Activated CD4-positive, alpha-beta T cell treated with anti-CD3 and anti-CD28 coated beads, Interleukin-2, amount 10 ng/mL, durations not matched to agents 24 days and 14 days (primary cell): ENCODE measurements around the gene RPL19. TPM values are rescaled to one million over a fixed set of nuclear protein-coding genes. Genes with fewer than 3 reads are reported as not detected.

Experiments
- DNase-seq: peaks from one replicate; pipeline ENCODE4 v3.0.0; 2022
- H3K27ac Mint-ChIP-seq: one replicate; pipeline ENCODE4 v1.8.0; 2022; ENCODE audit warnings: mild to moderate bottlenecking, mixed read lengths
- H3K27me3 Mint-ChIP-seq: one replicate; pipeline ENCODE4 v1.8.0; 2022; ENCODE audit warnings: mixed read lengths
- H3K36me3 Mint-ChIP-seq: one replicate; pipeline ENCODE4 v1.8.0; 2022; ENCODE audit warnings: low read depth, mild to moderate bottlenecking, mixed read lengths
- H3K4me1 Mint-ChIP-seq: one replicate; pipeline ENCODE4 v1.8.0; 2021; ENCODE audit warnings: mixed read lengths
- H3K4me3 Mint-ChIP-seq: one replicate; pipeline ENCODE4 v1.8.0; 2022; ENCODE audit warnings: mild to moderate bottlenecking, moderate library complexity, mixed read lengths
- H3K9me3 Mint-ChIP-seq: one replicate; pipeline ENCODE4 v1.8.0; 2021; ENCODE audit warnings: mixed read lengths
- intact Hi-C: fragments of 100-400 bp; cut with micrococcal nuclease; formaldehyde crosslinking; loops from one replicate; pipeline ENCODE4 v1.15.1; 2023
- total RNA-seq: library from RNA; stranded (reverse); gene quantifications from 2 replicates; pipeline ENCODE4 v1.2.3, GENCODE V29; 2022

RPL19 gene
- total RNA-seq, 1 donor from 2014 or later, result 2,301 TPM

DNA sequence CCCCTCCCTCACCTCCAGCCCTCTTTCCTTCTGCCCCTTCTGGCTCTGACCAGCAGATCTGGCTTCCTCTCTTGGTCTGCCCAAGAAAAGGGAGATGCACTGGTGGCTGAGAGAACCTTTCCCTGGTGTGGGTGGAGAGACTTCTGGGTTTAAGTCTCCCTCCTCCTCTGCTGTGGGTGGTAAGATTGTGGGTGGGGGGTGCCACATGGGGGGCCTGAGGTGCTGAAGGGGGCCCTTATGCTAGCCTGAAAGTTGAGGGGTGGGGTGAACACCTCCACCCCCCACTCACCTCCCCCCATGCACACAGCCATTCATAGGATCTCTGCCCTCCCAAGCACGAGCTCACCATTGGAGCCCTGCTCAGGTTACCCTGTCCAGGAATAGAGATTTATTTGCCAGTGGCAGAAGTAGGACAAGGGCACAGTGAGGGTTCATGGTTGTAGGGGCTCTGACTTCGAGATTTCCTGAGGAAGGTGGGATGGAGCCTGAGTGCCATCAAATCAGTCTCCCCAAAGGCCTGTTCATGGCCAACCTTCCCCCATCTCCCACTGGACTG is 27.4 kb downstream of the RPL19 start:
- Mint-ChIP-seq H3K9me3 (no peaks in the 10 kb centered on the region), H3K27me3 (peaks cover 58% of the 10 kb centered on the region), H3K4me1 (peaks cover 10% of the 10 kb centered on the region), H3K36me3 (no peaks in the 10 kb centered on the region), H3K4me3 (no peak overlapping the region), H3K27ac (no peak overlapping the region)
- intact Hi-C loops, result no loop called here
- DNase-seq, result no peak

DNA sequence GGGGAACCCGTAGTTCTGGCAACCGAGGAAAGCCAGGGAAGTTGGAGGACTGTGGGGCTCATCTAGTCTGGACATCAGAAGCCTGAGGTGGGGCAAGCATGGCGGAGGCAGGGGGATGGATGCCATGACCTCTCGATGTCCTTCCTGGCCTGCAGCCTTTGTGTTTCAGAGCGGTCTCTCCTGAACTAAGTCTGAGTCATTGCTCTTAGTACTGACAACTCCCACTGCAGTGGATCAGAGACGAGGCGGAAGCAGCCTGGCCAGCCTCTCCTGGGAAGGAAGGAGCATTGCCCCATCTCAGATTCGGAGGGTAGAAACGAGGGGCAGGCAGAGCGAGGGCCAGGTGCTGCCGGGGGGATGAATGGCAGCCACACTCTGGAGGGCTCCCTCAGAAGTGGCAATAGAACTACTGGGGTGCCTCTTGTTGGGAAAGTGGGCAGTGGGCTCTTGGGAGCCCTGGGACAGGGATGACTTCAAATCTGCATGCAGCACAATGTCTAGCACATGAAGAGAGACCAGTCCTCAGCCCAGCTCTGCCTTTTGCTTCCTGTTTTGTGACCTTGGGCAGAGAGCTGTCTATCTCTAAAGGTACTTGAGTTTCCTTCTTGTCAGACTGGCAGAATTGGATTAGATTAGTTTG is 29.3 kb downstream of the RPL19 start:
- DNase-seq, result no peak
- H3K4me1 Mint-ChIP-seq, result peaks cover 10% of the 10 kb centered on the region
- no peaks in the 10 kb centered on the region for H3K36me3 Mint-ChIP-seq
- no peaks in the 10 kb centered on the region for H3K9me3 Mint-ChIP-seq
- H3K27ac Mint-ChIP-seq, result no peak overlapping the region
- H3K27me3 Mint-ChIP-seq, result peaks cover 42% of the 10 kb centered on the region
- no peak overlapping the region for H3K4me3 Mint-ChIP-seq
- intact Hi-C loops, result no loop called here

DNA sequence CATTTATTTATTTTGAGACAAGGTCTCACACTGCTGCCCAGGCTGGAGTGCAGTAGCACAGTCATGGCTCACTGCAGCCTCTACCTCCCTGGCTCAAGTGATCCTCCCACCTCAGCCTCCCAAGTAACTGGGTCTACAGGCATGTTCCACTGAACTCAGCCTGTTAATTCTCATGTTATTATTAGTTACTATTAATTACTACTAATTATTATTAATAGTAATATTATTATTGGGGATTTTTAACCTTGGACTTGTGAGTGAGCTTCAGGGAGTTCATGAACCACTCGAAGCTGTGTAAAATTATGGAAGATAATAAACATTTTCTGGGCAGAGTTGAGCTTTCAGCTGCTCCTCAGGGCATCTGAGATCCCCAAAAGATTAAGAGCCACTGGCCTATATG is 30.3 kb downstream of the RPL19 start:
- Mint-ChIP-seq H3K4me3 (no peak overlapping the region), H3K36me3 (no peaks in the 10 kb centered on the region), H3K27ac (no peak overlapping the region), H3K27me3 (peaks cover 40% of the 10 kb centered on the region), H3K4me1 (peaks cover 10% of the 10 kb centered on the region), H3K9me3 (no peaks in the 10 kb centered on the region)
- no peak for DNase-seq
- intact Hi-C loops, result no loop called here

DNA sequence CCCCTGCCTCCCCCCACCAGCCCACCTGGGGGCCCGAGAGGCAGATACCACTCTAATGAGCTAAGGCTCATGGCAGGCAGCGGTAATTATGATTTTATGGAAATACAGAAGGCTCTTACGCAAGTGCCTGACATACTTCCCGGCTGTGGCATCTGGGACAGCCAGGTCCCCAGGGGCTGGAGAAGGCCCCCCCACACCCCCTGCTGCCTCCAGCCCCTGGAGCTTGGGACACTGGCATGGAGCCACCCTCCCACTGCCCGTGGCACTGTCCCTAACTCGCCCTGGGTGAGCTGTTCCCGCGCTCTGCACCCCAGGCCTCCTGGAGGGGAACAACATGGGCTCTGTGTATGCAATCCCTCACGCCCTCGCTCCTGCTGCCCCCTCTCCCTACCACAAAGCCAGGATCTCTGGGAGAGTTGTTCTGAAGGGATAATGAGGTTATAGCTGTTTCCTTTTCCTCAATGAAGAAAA is 31.0 kb downstream of the RPL19 start:
- Mint-ChIP-seq H3K27ac (no peak overlapping the region), H3K4me3 (no peak overlapping the region)
- intact Hi-C loops, result no loop called here

DNA sequence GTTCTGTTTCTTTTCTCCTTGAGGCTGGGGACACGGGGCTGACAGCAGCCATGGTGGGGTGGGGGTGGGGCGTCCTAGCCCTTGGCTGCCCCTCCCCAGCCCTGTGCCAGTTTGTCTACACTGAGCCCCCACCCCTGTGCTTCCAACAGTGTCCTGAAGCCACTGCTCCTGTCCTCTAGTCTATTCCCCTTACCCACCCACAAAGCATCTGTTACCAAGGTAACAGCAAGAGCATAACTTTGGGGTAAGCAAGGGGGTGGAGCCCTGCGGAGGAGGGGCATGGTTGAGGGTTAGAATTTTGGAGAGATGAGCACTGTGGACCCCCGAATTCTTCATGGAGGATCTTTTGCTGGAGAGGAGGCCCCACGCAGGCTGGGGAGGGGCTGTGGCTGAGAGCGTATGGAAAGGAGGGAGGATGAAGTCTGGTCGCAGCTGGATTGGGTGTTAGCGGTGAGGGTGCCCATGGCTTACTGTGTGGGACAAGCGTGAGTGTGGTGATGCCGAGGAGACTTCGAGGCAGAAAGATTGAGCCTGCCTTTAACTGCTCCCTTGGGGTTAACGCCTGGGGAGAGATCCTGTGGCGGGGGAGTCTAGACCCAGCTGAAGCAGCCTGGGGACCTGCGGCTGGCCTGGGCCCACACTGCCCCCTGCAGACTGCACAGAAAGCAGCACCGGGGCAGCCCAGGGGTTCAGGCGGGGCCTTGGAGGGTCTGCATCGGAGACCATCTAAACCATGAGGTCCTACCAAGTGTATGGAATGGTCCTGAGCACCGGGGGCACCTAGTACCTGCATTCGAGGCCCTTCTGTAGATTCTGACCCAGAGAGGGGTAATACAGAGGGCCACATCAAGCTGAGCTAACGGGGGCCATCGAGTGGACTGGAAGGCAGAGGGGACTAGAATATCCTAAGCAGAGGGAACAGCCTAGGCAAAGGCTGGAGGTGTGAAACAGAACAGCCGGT is 31.8 kb downstream of the RPL19 start:
- Mint-ChIP-seq H3K27ac (no peak overlapping the region), H3K4me1 (peaks cover 8% of the 10 kb centered on the region), H3K4me3 (peak overlapping the region; percentile 43)

More for the DNA sequence above, 31.0 kb downstream of the RPL19 start:
- Mint-ChIP-seq H3K9me3 (no peaks in the 10 kb centered on the region), H3K36me3 (no peaks in the 10 kb centered on the region), H3K27me3 (peaks cover 36% of the 10 kb centered on the region), H3K4me1 (peaks cover 8% of the 10 kb centered on the region)
- no peak for DNase-seq

DNA sequence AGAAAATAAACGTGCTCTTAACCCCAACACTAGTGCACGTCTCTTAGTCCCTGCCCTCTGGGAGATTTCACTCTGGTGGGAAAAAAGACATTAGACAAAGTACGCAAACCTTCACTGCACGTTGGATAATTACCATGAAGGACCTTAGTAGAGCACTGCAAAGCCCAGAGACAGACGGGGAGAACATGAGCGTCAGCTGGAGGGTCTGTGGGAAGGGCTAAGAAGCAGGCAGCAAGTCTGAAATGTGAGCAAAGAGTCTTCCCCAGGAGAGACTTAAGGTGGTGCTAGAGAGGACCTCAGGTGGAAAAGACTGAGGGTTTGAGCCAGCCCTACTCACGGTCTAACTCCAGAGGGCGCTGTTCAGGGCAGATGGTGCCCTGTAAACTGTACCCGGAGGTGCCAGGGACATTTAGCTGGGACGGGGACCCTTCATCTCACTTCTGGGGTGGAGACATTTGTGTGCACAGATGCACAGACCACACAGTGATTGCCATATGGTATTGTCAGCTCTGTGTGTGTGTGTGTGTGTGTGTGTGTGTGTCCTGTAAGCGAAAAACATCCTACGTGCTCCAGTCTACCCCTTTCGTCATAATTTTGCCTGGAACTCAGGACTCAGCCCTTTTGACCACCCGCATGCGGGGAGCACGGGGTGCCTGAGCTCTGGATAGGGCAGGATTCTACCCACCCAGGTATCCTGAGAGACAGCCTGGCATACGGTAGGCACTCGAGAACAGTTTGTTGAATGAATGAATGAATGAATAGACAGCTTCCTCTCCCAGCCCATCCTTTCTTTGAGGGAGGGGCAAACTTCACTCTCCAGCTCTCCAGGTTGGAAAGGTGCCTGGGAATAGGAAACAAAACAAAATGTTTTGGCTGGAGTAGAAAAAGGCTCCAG is 35.7 kb downstream of the RPL19 start:
- Mint-ChIP-seq H3K4me3 (no peak overlapping the region), H3K36me3 (no peaks in the 10 kb centered on the region), H3K27me3 (peaks cover 10% of the 10 kb centered on the region), H3K9me3 (no peaks in the 10 kb centered on the region), H3K27ac (no peak overlapping the region), H3K4me1 (peaks cover 20% of the 10 kb centered on the region)
- intact Hi-C loops, result no loop called here
- peak; percentile 87 for DNase-seq

More for the DNA sequence above, 31.8 kb downstream of the RPL19 start:
- H3K27me3 Mint-ChIP-seq, result peaks cover 31% of the 10 kb centered on the region
- DNase-seq, result peak; percentile 84
- intact Hi-C loops, result loop anchor here (1.0 kb wide), 1 partner anchor 25 kb away; no protein-coding TSS in a partner anchor
- H3K9me3 Mint-ChIP-seq, result no peaks in the 10 kb centered on the region
- H3K36me3 Mint-ChIP-seq, result no peaks in the 10 kb centered on the region

DNA sequence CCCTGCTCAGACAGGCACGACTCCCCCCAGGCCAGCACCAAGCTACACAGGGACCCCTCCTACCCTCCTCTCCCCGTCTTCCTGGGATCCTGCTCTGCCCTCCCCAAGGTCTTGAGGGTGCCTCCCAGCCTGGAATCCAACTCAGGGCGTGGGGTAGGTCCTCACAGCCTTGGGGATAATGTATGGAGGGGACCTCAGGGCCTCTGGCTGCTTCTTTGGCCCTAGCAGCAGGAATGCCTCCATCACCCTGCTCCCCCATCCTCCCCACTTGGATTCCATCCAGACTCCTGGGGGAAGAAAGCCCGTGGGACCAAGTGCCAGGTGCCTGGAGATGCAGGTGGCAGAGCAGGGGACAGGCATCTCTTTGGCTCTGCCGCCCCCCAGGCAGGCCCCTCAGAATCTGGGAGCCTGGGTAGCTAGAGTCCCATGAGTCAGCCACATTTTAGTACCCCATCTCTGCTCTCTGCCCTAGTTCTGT is 36.4 kb downstream of the RPL19 start:
- intact Hi-C loops, result no loop called here
- Mint-ChIP-seq H3K36me3 (no peaks in the 10 kb centered on the region), H3K27ac (no peak overlapping the region)

DNA sequence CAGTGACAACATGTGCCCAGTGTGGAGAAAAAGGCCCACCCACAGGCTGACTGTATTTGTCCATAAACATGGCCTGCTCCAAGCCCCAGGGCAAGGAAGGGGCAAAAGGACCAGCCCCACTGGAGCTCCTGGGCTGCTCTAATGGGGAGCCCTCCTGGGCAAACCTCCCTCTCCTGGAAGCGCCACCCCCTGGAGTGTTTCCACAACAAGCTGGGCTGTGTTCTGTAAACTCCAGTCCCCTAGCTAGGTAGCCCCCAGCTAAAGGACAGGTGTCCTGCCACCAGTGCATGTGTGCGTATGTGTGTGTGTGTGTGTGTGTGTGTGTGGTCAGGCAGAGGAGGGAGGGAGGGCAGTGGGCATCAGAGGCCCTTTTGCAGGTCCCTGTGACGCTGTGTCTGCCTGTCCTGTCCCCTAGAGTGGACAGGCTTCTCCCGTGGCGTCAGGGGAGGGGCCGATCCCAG is 36.9 kb downstream of the RPL19 start:
- Mint-ChIP-seq H3K9me3 (no peaks in the 10 kb centered on the region), H3K27ac (no peak overlapping the region), H3K4me1 (peaks cover 14% of the 10 kb centered on the region), H3K36me3 (no peaks in the 10 kb centered on the region), H3K4me3 (no peak overlapping the region), H3K27me3 (peaks cover 4% of the 10 kb centered on the region)
- intact Hi-C loops, result no loop called here
- no peak for DNase-seq

More for the DNA sequence above, 36.4 kb downstream of the RPL19 start:
- peaks cover 8% of the 10 kb centered on the region for H3K27me3 Mint-ChIP-seq
- no peak for DNase-seq
- H3K9me3 Mint-ChIP-seq, result no peaks in the 10 kb centered on the region
- peaks cover 19% of the 10 kb centered on the region for H3K4me1 Mint-ChIP-seq
- no peak overlapping the region for H3K4me3 Mint-ChIP-seq

DNA sequence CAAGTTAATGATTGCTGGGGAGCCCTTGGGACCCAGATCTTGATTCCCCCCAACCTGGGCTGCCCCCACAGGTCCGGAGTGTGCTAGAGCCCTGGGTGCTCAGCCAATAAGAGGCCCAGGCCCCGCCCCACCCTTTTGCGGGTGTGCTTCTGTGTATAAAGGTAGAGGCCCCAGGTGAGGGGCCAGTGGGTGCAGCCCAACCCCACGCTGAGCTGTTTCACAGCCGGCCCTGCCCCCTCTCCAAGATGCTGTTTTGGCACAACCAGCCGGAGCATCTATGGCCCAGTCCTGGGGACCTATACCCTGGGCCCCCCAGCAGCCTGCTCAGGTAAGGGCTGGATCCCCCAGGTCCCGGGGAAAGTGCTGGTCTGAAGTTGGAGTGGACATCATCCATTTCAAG is 37.5 kb downstream of the RPL19 start:
- Mint-ChIP-seq H3K27me3 (no peaks in the 10 kb centered on the region), H3K9me3 (no peaks in the 10 kb centered on the region), H3K36me3 (no peaks in the 10 kb centered on the region), H3K4me3 (no peak overlapping the region), H3K27ac (no peak overlapping the region), H3K4me1 (peaks cover 14% of the 10 kb centered on the region)
- intact Hi-C loops, result no loop called here
- DNase-seq, result no peak

DNA sequence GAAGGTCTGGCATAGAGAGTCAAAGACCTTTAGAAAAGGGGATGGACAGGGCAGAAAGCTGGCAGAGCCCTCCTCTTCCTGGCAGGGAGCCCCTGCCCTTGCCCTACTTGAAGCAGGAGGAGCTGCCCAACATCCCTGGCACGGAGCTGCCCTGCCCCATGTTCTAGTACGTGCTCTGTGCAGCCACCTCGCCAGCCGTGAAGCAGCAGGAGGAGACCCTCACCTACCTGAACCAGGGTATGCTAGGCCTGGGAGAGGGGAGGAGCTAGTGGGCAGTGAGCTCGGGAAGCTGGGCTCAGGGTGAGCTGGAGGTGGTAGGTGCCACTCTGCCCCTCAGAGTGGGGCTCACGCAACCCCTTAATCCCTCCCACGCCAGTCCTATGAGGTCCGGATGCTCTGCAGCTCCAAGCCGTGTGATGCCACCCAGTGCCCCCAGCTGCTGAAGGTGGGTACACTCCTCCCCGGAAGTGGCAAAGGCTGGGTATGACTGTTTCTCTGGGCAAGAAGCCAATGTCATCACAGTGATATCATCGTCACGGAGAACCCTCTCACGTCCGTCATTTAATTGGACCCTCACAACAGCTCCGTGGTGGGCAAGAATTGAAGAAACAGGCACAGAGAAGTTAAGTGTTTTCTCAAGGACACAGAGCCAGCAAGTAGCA is 38.4 kb downstream of the RPL19 start:
- intact Hi-C loops, result no loop called here
- Mint-ChIP-seq H3K27me3 (no peaks in the 10 kb centered on the region), H3K27ac (no peak overlapping the region), H3K4me1 (peaks cover 14% of the 10 kb centered on the region), H3K4me3 (no peak overlapping the region), H3K9me3 (no peaks in the 10 kb centered on the region), H3K36me3 (no peaks in the 10 kb centered on the region)
- DNase-seq, result peak; percentile 74

DNA sequence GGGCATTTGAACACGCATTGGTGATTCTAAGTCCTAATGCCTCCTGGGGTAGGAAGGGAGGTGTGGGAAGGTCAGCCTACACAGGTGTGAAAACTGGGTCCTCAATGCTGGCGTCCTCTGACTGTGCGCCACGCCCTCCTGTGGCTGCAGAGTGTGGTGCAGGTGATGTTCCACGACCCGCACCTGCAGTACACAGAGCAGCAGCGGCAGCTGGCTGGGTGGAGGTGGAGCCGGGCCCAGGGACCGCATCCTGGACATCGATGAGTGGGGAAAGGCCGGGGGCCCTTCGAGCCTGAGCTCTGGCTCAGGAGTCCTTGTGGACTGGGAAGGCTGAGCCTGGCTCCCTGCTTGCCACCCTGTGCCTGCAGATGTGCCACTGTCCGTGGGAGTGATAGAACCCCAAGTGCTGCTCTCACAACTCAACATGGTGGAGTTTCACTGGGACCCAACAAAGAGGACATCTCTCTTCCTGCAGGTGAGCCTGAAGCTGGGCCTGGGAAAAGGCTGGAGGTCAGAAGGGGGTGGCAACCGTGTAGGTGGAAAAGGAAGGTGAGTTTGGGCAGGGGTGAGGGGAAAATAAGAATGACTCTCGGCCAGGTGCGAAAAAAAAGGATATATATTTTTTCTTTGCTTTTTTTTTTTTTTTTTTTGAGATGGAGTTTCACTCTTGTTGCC is 39.7 kb downstream of the RPL19 start:
- Mint-ChIP-seq H3K36me3 (no peaks in the 10 kb centered on the region), H3K4me3 (no peak overlapping the region), H3K9me3 (no peaks in the 10 kb centered on the region), H3K4me1 (peaks cover 17% of the 10 kb centered on the region), H3K27me3 (no peaks in the 10 kb centered on the region), H3K27ac (no peak overlapping the region)
- DNase-seq, result peak; percentile 90
- intact Hi-C loops, result loop anchor here (1.0 to 5.0 kb wide), 2 partner anchors 32 to 257 kb away; no protein-coding TSS in a partner anchor

DNA sequence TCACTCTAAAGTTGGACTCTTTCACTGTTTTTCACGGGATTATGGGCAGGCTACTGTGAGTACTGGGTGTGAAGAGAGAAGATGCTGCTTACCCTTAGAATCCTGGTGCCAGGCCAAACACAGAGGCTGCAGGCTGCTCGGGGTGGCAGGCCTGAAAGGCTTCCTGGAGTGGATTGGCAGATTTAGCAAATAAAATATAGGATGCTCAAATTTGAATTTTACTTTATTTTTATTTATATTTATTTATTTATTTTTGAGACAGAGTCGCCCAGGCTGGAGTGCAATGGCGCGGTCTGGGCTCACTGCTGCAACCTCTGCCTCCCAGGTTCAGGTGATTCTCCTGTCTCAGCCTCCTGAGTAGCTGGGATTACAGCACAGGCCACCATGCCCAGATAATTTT is 40.5 kb downstream of the RPL19 start:
- no peak overlapping the region for H3K27ac Mint-ChIP-seq
- H3K27me3 Mint-ChIP-seq, result no peaks in the 10 kb centered on the region
- DNase-seq, result no peak
- intact Hi-C loops, result loop anchor here (5.0 kb wide), 1 partner anchor 258 kb away; no protein-coding TSS in a partner anchor
- no peak overlapping the region for H3K4me3 Mint-ChIP-seq
- no peaks in the 10 kb centered on the region for H3K36me3 Mint-ChIP-seq
- H3K4me1 Mint-ChIP-seq, result peaks cover 15% of the 10 kb centered on the region
- H3K9me3 Mint-ChIP-seq, result no peaks in the 10 kb centered on the region
